K562 (cell line): ENCODE results near the gene PPM1L. TPM values are rescaled to one million over a fixed set of nuclear protein-coding genes. Genes with fewer than 3 reads are reported as not detected.

ENCODE experiments used
- ATAC-seq: fragments of 200-7000 bp; cut with Tn5 transposase; 3 replicates; pipeline ENCODE4 v1.9.1; 2020; ENCODE audit warnings: moderate library complexity
- BruUV-seq: library from RNA; stranded (reverse); fragments of 400-500 nt; replicated peaks from 2 replicates; lab custom pipeline; 2021; lab: Mats Ljungman, UMichigan
- CTCF ChIA-PET: fragments of 300-600 bp; formaldehyde crosslinking; extraction: SDS; loops from one replicate; lab custom pipeline; 2021; ENCODE audit warnings: low intra/inter-chr PET ratio; lab: Yijun Ruan, JAX
- POLR2A ChIA-PET: fragments of 300-600, 350-650 bp; sonication (Branson Sonifier 250); formaldehyde crosslinking; extraction: SDS; loops from one replicate; lab custom pipeline; 2021; ENCODE audit warnings: antibody characterized with exemption, inconsistent platforms; lab: Yijun Ruan, JAX
- DNase-seq, 4 experiments: peaks; one replicate each; pipeline versions ENCODE4 v3.0.0 to v3.0.0-alpha.2; 2011 to 2018; ENCODE audit warnings: low spot score in 3 of 4, mixed read lengths in 3 of 4; ENCODE audit errors: extremely low read depth in 1 of 4
- FAIRE-seq: peaks from 2 replicates; lab custom pipeline; 2011; peaks lifted over from hg19 to GRCh38; lab: Jason Lieb, UNC
- H2AFZ ChIP-seq: 2 replicates; pipeline ENCODE4 v1.6.0; 2011; ENCODE audit warnings: low read depth, low read length, control low read depth, inconsistent platforms
- H3K27ac ChIP-seq: fragments of 200-600 bp; 3 replicates; pipeline ENCODE4 v1.8.0; 2011; ENCODE audit warnings: low read depth, mild to moderate bottlenecking, control low read depth, inconsistent platforms, low read length, moderate library complexity, mixed read lengths; ENCODE audit errors: extremely low read depth
- H3K27me3 ChIP-seq, 2 experiments: fragments of 300-600 bp in 1 of 2; 2 replicates in 1 of 2; 3 replicates in 1 of 2; pipeline versions ENCODE4 v1.6.0 to v1.8.0; 2011; ENCODE audit warnings: inconsistent platforms in 2 of 2, low read length in 2 of 2, mild to moderate bottlenecking in 1 of 2, mixed read lengths in 1 of 2, moderate library complexity in 1 of 2; ENCODE audit not compliant: control insufficient read depth in 2 of 2, insufficient read depth in 2 of 2
- H3K36me3 ChIP-seq: fragments of 300-600 bp; 3 replicates; pipeline ENCODE4 v1.8.0; 2011; ENCODE audit warnings: mild to moderate bottlenecking, low read length, inconsistent platforms; ENCODE audit not compliant: control insufficient read depth, insufficient read depth
- H3K4me1 ChIP-seq, 2 experiments: fragments of 200-600 bp in 1 of 2; replicated peaks in 1 of 2; 2 replicates in 1 of 2; 3 replicates in 1 of 2; pipeline versions ENCODE4 v1.5.1 to v1.8.0; 2011; ENCODE audit warnings: inconsistent platforms in 2 of 2, low read length in 2 of 2, mild to moderate bottlenecking in 1 of 2, mixed read lengths in 1 of 2, moderate library complexity in 1 of 2; ENCODE audit not compliant: control insufficient read depth in 2 of 2, insufficient read depth in 2 of 2
- H3K4me2 ChIP-seq: 2 replicates; pipeline ENCODE4 v1.6.1; 2011; ENCODE audit warnings: low read length, control low read depth, inconsistent platforms, mixed read lengths; ENCODE audit not compliant: insufficient read depth
- H3K4me3 ChIP-seq: fragments of 200-600 bp; sonication (generic), shearing (Covaris generic); 2 replicates; pipeline ENCODE4 v1.5.1; 2016; ENCODE audit warnings: control low read depth, inconsistent platforms
- H3K79me2 ChIP-seq: fragments of 200-600 bp; 3 replicates; pipeline ENCODE4 v1.8.0; 2011; ENCODE audit warnings: low read length, inconsistent platforms; ENCODE audit not compliant: control insufficient read depth, insufficient read depth
- H3K9ac ChIP-seq, 2 experiments: 2 replicates each; pipeline versions ENCODE4 v1.6.0 to v1.6.1; 2011; ENCODE audit warnings: low read depth in 2 of 2, low read length in 2 of 2, control low read depth in 1 of 2, inconsistent platforms in 1 of 2, mild to moderate bottlenecking in 1 of 2, mixed read lengths in 1 of 2; ENCODE audit not compliant: insufficient read depth in 1 of 2
- H3K9me1 ChIP-seq: one replicate; pipeline ENCODE4 v1.6.0; 2011; ENCODE audit warnings: inconsistent platforms, mild to moderate bottlenecking, low read length, moderate library complexity; ENCODE audit not compliant: control insufficient read depth, insufficient read depth
- H3K9me3 ChIP-seq: replicated peaks from 2 replicates; pipeline ENCODE4 v1.5.1; 2011; ENCODE audit warnings: low read depth, low read length, inconsistent platforms; ENCODE audit not compliant: control insufficient read depth, insufficient read depth
- H4K20me1 ChIP-seq: replicated peaks from 2 replicates; pipeline ENCODE4 v1.6.1; 2011; ENCODE audit warnings: low read length, inconsistent platforms, mixed read lengths; ENCODE audit not compliant: control insufficient read depth, insufficient read depth
- DACH1 ChIP-seq: fragments of 450-650 bp; IDR thresholded peaks from 2 replicates; pipeline ENCODE4 v1.6.1; 2018; ENCODE audit not compliant: partially characterized antibody
- TFE3 ChIP-seq: fragments of 450-650 bp; formaldehyde crosslinking; IDR thresholded peaks from 2 replicates; pipeline ENCODE4 v1.4.0; 2020; ENCODE audit warnings: mild to moderate bottlenecking, mixed read lengths
- WGBS: fragments of 100-300 bp; shearing (Covaris generic); methylation state at CpG from one replicate; pipeline ENCODE4 v1.1.6; 2016; ENCODE audit warnings: low coverage, mixed read lengths; ENCODE audit not compliant: insufficient coverage; ENCODE audit errors: missing lambda C conversion rate; 5-methylcytosine and 5-hydroxymethylcytosine counted together
- in situ Hi-C: fragments of 300-500 bp; cut with MboI; formaldehyde crosslinking; loops from 4 replicates; pipeline ENCODE4 v1.15.0; 2018; ENCODE audit warnings: inconsistent platforms, mixed read lengths
- intact Hi-C: fragments of 100-400 bp; cut with micrococcal nuclease; formaldehyde crosslinking; loops from 2 replicates; pipeline ENCODE4 v1.14.2; 2022
- polyA plus RNA-seq, 8 experiments: library from polyadenylated mRNA; depleted of rRNA in 4 of 8; stranded (reverse) in 5 of 8; unstranded in 3 of 8; fragments of >200 nt; fragmentation: Nextera tagmentation in 2 of 8; fragmentation: Illumina TruSeq in 1 of 8; extraction: Ambion mirVana in 2 of 8; extraction: Trizol in 1 of 8; gene quantifications; 2 replicates each; pipeline versions ENCODE4 v1.2.1 to v1.2.3, GENCODE V29; 2011 to 2014; ENCODE audit warnings: inconsistent platforms in 1 of 8, missing spikeins in 1 of 8
- total RNA-seq, 7 experiments: library from RNA; depleted of rRNA in 6 of 7; stranded (reverse); fragments of >200 nt in 6 of 7; fragmentation: Illumina TruSeq in 2 of 7; extraction: Trizol in 2 of 7; gene quantifications; 2 replicates each; pipeline versions ENCODE4 v1.2.1 to v1.2.3, GENCODE V29; 2011 to 2021; ENCODE audit warnings: low replicate concordance in 1 of 7

PPM1L gene
- total and polyA plus RNA-seq, 9 of the 15 experiments (the other 6 are each of a cell fraction or from before 2014, with no cell fraction given), result 0.01 to 0.41 (median 0.14) TPM

- FAIRE-seq, result no peak
- BruUV-seq, result no TSS peak
- H3K27me3 ChIP-seq, result no peaks in the 10 kb centered on the region
- intact Hi-C loops, result no loop called here
- no peaks in the 10 kb centered on the region for H3K36me3 ChIP-seq
- no peak overlapping the region for H3K4me2 ChIP-seq
- no peaks in the 10 kb centered on the region for H3K79me2 ChIP-seq
- no peak overlapping the region for H3K27ac ChIP-seq
- no peak for ATAC-seq
- no peaks in the 10 kb centered on the region for H3K4me1 ChIP-seq
- no peak overlapping the region for H2AFZ ChIP-seq
- DNase-seq, result no peak
- H3K9me1 ChIP-seq, result no peaks in the 10 kb centered on the region
- WGBS, result 0% methylated on average over 4 of the region's 4 CpGs
- no peak overlapping the region for H3K9ac ChIP-seq
- POLR2A ChIA-PET, result no interaction called here
- no peak overlapping the region for H3K4me3 ChIP-seq
- H3K9me3 ChIP-seq, result no peaks in the 10 kb centered on the region
- TF ChIP-seq DACH1, result no peak
- peak; percentile 38 for TF ChIP-seq TFE3 (CRISPR knock-in tag)
- TF ChIP-seq, all 486 proteins: peak for 1
- H4K20me1 ChIP-seq, result no peaks in the 10 kb centered on the region
- CTCF ChIA-PET, result no interaction called here
- in situ Hi-C loops, result no loop called here
These were observed 232.2 kb downstream of the PPM1L start for GRCh38 chr3:160987982-160988964.
